Measurements from ENCODE around the gene FBXO42.
"Not testable (repeated sequence)": the region's sequence is repeated elsewhere in the genome, so short reads cannot be mapped to it uniquely, and the experiment has no call there.

Gene FBXO42

GRCh38 chr1:16243936-16244649 lies 108.2 kb downstream of the FBXO42 start:
- peak; percentile 61 for DNase-seq (ENCODE audit: low read depth)

GRCh38 chr1:16243215-16243610 lies 109.1 kb downstream of the FBXO42 start:
- DNase-seq (ENCODE audit: low read depth), result no peak

DNA sequence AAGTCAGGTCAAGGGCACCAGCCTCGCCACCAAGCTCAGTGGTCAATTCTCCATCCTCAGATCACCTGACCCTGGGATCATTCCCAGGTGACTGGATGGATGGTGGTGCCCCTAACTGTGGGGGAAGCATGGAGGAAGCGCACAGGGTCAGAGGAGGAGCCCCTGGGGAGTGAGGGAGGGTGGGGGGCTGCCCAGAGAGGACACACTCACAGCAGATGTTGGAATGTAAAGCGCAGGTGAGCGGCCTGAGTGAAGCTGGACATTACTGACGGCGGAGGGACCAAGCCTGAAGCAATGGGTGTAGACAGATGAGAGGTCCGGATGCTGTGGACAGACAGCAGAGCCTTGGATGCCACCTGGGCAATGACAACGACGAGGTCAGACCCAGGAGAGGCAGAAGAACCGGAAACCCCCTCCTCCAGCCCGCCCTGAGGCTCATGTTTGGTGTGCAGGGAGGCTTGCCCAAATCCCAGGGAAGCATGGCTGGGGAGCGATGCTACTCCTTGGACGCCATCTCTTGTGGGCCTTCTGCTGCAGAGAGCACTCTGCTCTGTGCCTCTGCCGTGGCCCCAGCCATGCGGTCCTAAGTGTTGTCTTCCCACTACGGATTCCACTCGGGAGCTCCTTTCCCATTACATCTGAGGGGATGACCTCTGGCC lies 109.6 kb downstream of the FBXO42 start:
- no peak for DNase-seq (ENCODE audit: low read depth)

GRCh38 chr1:16241221-16241708 lies 111.0 kb downstream of the FBXO42 start:
- DNase-seq (ENCODE audit: low read depth), result no peak

DNA sequence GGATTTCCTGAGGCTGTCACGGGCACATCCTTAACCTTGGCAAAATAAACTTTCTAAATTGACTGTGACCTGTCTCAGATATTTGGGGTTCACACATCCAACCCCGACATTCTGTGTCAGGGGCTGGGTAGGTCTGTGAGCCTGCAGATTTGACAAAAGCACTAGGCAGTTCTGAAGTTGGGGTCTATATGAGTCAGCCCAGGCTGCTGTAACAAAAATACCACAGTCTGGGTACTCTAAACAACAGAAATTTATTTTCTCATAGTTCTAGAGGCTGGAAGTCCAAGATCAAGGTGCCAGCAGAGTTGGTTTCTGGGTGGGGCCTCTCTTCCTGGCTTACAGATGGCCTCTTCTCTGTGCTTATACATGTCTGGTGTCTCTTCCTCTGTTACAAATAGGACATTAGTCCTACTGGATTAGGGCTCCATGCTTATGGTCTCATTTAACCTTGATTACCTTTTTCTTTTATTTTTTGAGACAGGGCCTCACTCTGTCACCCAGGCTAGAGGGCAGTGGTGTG lies 112.2 kb downstream of the FBXO42 start:
- no peak for DNase-seq (ENCODE audit: low read depth)

- DNase-seq (ENCODE audit: low read depth), result no peak
Observed at GRCh38 chr1:16237343-16237830, 114.9 kb downstream of the FBXO42 start.

GRCh38 chr1:16236511-16237342 lies 115.6 kb downstream of the FBXO42 start, which contains the start of gene CPLANE2:
Gene CPLANE2, minus strand, starts transcription at chr1:16237183. Its CDS starts 441 bp downstream, at chr1:16236742.
- DNase-seq (ENCODE audit: low read depth), result peak; percentile 93

DNA sequence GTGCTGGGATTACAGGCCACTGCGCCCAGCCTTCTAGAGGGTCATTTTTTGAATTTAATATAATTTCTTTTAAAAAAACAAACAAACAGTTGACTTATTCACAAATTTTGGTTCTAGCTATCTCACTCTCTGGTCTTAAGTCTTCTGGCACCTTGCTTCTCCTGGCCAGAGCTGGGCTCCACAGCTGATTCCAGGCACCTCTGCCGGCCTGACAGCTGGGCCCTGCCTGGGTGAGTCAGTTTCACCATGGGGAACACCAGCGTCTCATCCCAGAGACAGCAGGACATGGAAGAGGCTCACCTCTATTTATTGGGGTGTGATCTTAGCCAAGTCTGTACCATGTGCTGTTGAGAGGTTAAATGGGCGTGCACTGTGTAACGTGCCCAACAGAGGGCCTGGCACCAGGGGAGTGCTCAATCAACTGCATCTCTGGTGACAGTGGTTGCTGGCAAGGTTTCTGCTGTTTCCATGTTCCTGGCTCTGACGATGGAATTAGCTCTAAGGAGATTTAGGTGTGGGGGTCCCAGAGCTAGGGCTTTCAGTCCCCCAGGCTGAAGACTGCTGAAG lies 116.3 kb downstream of the FBXO42 start:
- peak; percentile 43 for DNase-seq (ENCODE audit: low read depth)

DNA sequence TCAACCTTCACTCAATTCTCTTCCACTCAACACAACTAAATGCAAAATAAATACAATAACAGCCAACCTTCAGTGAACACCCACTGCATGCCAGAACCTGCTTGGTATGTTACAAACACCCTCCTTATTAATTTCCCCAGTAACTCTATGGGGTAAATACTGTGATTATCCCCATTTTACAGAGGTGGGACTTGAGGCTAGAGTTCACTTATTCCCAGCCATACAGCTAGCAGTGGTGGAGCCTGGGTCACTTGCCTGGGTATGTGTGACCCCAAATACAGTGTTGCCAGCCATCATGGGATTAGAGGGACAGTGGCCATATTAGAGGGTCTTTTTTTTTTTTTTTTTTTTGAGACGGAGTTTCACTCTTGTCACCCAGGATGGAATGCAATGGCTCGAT lies 116.9 kb downstream of the FBXO42 start:
- no peak for DNase-seq (ENCODE audit: low read depth)

GRCh38 chr1:16233431-16233830 lies 118.8 kb downstream of the FBXO42 start:
- no peak for DNase-seq (ENCODE audit: low read depth)

GRCh38 chr1:16232316-16232710 lies 120.0 kb downstream of the FBXO42 start:
- DNase-seq (ENCODE audit: low read depth), result no peak

DNA sequence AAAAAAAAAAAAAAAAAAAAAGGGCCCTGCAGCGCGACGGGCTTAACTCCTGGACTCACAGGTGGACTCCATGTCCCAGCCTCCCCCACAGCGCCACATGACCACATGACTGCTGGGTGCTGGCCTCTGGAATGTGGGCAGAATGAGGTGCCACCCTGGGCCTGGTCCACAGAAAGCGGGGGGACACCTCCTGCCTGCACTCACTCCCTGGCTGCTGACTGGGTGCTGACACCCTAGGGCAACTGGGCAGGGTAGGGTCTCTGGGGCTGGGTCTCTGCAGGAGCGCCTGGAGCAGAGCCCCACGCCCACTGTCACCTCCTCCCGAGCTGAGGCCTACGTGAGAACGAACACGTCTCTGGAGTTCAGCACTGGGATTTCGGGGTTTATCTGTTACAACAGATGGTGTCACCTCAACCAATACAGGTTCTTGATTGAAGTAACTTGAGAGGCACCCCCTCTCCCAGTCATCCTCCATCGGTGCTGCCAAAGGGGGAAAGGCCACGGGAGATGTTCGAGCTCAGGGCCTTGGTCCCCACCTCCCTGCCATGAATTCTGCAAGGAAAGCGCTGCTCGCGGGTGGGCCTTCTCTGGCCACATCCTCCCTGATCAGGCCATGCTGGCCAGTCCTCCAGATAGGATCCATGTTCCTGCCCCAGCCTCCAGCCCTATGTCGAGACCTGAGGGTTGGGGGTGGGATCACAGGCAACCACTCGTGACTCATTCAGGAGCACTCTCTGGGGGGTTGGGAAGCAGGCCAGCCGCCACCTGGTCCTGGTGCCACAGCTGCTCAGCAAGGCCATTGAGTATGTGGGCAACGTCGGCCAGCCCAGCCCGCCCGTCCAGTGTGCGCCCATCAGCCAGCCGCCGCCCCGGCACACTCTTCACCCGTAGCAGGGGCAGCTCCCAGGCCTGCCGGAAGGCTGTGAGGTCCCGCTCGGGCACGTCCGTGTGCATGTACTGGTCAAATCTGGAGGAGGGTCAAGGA lies 120.7 kb downstream of the FBXO42 start:
- no peak for DNase-seq (ENCODE audit: low read depth)

DNA sequence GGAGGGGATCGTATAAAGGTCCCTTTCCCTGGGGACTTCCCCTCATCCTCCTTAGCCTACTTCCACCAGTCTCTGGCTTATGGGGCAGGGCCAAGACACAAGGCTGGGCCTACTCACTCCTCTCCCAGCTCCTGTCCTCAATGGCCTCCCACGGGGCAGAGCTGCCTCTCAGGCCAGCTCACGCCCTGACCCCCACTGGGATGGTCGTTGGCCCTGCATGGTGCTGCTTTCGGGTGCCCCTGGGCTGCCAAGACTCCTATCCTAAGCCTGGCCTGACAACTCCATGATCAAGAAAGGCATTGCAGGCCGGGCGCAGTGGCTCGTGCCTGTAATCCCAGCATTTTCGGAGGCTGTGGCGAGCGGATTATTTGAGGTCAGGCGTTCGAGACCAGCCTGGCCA lies 121.5 kb downstream of the FBXO42 start:
- DNase-seq (ENCODE audit: low read depth), result no peak

DNA sequence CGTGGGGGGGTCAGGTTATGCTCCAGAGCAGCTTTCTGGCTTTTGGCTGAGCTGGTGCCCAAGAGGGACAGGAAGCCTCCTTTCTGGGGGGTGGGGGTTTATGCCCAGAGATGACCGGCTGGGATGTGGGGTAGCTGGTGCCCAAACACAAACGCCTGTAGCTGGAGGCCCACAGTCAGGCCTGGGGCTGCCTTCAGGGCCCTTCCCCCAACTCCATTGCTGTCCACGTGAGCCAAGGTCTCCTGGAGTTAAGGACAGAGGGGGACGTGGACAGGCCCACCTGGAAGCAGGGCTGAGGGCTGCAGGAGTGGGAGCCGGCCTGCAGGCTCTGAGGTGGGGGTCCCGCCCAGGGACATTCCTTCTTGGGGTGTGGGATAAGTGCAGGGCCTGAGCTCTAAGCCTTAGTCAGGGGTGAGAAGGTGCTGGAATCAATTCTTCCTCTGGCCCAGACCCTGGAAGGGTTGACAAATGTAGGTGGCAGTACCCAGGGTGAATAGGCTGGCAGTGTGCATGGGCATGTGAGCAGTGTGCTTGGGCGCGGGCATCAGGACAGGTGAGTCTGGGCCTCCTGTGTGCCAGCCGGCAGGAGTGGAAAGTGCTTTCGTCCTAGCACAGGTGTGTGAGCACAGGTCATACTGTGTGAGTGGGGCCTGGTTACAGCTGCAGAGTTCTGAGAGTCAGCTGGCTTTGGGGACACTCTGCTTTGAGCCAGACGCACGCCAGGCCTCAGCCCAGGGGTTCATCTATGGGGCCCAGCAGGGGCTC lies 122.1 kb downstream of the FBXO42 start:
- no peak for DNase-seq (ENCODE audit: low read depth)

- no peak for DNase-seq (ENCODE audit: low read depth)
Observed at GRCh38 chr1:16226490-16227179, 125.6 kb downstream of the FBXO42 start.

DNA sequence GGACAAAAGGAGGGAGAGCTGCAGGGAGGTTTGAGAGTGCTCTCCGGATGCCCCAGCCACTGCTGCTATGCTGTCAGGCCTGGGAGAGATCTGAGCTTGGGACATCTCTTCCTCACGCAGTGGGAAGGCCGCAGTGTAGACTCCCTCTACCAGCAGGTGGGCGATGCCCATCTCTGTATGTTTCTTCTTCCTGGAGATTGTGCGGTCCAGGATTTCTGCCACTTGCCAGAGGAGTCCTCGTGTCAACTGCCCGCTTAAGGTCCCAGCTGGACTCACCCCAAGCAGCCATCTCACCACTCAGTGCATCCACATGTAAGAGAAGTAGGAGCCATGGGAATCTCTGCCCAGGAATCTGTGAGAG lies 126.2 kb downstream of the FBXO42 start:
- DNase-seq (ENCODE audit: low read depth), result no peak

DNA sequence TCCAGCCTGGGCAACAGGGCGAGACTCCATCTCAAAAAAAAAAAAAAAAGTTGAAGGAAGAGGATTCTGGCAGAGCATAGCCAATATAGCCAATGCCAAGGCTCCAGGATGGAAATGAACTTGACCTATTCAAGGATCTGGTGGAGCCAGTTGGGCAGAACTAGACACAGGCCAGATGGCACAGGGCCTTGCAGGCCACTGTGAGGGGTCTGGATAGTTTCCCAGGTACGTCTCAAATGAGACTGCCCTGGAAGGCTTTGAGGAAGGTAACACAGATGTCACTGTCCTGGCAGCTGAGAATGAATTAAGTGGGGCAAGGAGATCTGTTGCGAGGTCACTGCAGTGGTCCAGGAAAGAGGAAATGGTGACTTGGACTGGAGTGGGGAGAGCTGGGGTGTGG lies 127.8 kb downstream of the FBXO42 start:
- DNase-seq (ENCODE audit: low read depth), result no peak

DNA sequence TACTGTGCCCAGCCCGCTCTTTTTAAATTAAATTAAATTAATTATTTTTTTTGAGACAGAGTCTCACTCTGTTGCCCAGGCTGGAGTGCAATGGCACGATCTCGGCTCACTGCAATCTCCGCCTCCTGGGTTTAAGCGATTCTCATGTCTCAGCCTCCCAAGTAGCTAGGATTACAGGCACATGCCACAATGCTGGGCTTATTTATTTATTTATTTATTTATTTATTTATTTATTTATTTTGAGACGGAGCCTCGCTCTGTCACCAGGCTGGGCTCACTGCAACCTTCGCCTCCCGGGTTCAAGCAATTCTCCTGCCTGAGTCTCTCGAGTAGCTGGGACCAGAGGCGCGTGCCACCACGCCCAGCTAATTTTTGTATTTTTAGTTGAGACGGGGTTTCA lies 129.6 kb downstream of the FBXO42 start:
- DNase-seq (ENCODE audit: low read depth), result not testable (repeated sequence)

DNA sequence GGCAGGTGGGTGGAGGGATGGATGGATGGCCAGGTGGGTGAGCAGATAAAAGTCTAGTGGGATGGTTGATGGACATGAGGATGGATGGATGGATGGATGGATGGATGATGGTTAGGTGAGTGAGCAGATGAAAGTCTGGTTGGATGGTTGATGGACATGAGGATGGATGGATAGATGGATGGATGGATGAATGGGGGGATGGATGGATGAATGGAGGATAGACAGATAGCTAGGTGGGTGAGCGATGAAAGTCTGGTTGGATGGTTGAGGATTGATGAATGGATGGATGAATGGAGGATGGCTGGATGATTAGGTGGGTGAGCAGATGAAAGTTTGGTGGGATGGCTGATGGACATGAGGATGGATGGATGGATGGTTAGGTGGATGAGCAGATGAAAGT lies 130.8 kb downstream of the FBXO42 start:
- no peak for DNase-seq (ENCODE audit: low read depth)

All from T follicular helper cell (primary cell).